Kidney (tissue), 14 donors: ENCODE results near the gene KRT2. TPM values are rescaled to one million over a fixed set of nuclear protein-coding genes. Genes with fewer than 3 reads are reported as not detected.

Source experiments
- DNase-seq, 5 donors: peaks; one replicate each; pipeline ENCODE4 v3.0.0-alpha.2; 2013 to 2020
- FAIRE-seq: peaks from 2 replicates; lab custom pipeline; 2012; peaks lifted over from hg19 to GRCh38; lab: Jason Lieb, UNC
- H3K27ac ChIP-seq, 2 donors: one replicate each; pipeline ENCODE4 v1.7.0; 2013; ENCODE audit warnings: low read depth in 2 of 2, low read length in 2 of 2, inconsistent platforms in 1 of 2
- H3K27me3 ChIP-seq: one replicate; pipeline ENCODE4 v1.7.1; 2013; ENCODE audit warnings: low read length, inconsistent platforms; ENCODE audit not compliant: control insufficient read depth, insufficient read depth
- H3K36me3 ChIP-seq, 3 donors: one replicate each; pipeline versions ENCODE4 v1.7.0 to v1.7.1; 2013; ENCODE audit warnings: low read length in 3 of 3, control low read depth in 1 of 3, inconsistent platforms in 1 of 3; ENCODE audit not compliant: insufficient read depth in 3 of 3, control insufficient read depth in 2 of 3
- H3K4me1 ChIP-seq, 3 donors: one replicate each; pipeline versions ENCODE4 v1.7.0 to v1.7.1; 2013; ENCODE audit warnings: low read length in 3 of 3, inconsistent platforms in 1 of 3, low read depth in 1 of 3; ENCODE audit not compliant: control insufficient read depth in 2 of 3, insufficient read depth in 2 of 3
- H3K4me3 ChIP-seq, 3 donors: one replicate each; pipeline versions ENCODE4 v1.7.0 to v1.8.1; 2013; ENCODE audit warnings: low read length in 3 of 3, control low read depth in 1 of 3, inconsistent platforms in 1 of 3
- H3K9ac ChIP-seq, 3 donors: one replicate each; pipeline versions ENCODE4 v1.7.0 to v1.7.1; 2013; ENCODE audit warnings: low read length in 3 of 3, control low read depth in 1 of 3, inconsistent platforms in 1 of 3
- H3K9me3 ChIP-seq, 3 donors: one replicate each; pipeline versions ENCODE4 v1.7.0 to v1.7.1; 2013; ENCODE audit warnings: low read length in 3 of 3, control low read depth in 1 of 3, inconsistent platforms in 1 of 3; ENCODE audit not compliant: control insufficient read depth in 2 of 3, insufficient read depth in 1 of 3
- CTCF ChIP-seq: IDR thresholded peaks from 3 replicates; pipeline ENCODE4 v1.5.1; 2012; ENCODE audit warnings: mild to moderate bottlenecking, moderate library complexity, borderline replicate concordance; ENCODE audit not compliant: insufficient read depth; ENCODE audit errors: extremely low read depth
- intact Hi-C: fragments of 100-400 bp; cut with DNase I; formaldehyde crosslinking; loops from one replicate; pipeline ENCODE4 v1.11.1; 2022
- polyA plus RNA-seq: library from polyadenylated mRNA; stranded (reverse); fragments of 350-450 nt; fragmentation: Illumina TruSeq; extraction: RNeasy Lipid Tissue Mini Kit (QIAGEN cat#74804); gene quantifications from one replicate; pipeline ENCODE4 v1.2.3, GENCODE V29; 2014; ENCODE audit warnings: low read depth, low replicate concordance; ENCODE audit not compliant: insufficient read depth
- total RNA-seq: library from RNA; stranded (reverse); fragmentation: NEBNext Ultra II Directional; extraction: Animal tissue kit (Norgen Biotek cat#: 25700); gene quantifications from one replicate; pipeline ENCODE4 v1.2.1, GENCODE V29; 2021
- donor health status: control.
- donor health status: control.
- donor health status: control.
- donor health status: control.
- donor health status: control.
- donor health status: DM: yes; HTN: yes; CAD: no.
- donor health status: Normal renal cell carcinoma (clear cell type).

Gene KRT2
- total and polyA plus RNA-seq, 2 donors from 2014 or later: not detected

DNA sequence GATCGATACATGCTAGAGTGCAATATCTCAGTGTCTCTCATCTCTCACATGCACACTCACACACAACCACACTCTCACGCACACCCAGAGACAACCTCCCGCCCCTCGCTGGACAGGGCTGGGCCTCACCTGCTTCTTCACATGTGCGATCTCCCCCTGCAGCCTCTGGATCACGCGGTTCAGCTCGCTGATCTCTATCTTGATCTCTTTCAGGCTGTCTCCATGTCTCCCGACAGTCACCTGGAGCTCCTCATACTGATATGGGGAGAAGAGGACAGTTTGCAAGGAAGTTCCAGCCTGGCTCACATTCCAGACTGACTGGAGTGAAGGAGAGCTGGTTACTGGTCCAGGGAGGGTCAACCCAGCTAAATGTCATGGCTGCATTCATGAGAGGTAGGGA lies 4.4 kb downstream of the KRT2 start:
- no peak for TF ChIP-seq CTCF
- no peaks in the 10 kb centered on the region for H3K9me3 ChIP-seq
- no peak overlapping the region for H3K9ac ChIP-seq
- no peak for FAIRE-seq
- no peaks in the 10 kb centered on the region for H3K27me3 ChIP-seq
- H3K4me1 ChIP-seq: no peaks in the 10 kb centered on the region
- no peak overlapping the region for H3K4me3 ChIP-seq
- H3K36me3 ChIP-seq: no peaks in the 10 kb centered on the region
- DNase-seq: no peak
- H3K27ac ChIP-seq: no peak overlapping the region
- intact Hi-C loops: no loop called here

DNA sequence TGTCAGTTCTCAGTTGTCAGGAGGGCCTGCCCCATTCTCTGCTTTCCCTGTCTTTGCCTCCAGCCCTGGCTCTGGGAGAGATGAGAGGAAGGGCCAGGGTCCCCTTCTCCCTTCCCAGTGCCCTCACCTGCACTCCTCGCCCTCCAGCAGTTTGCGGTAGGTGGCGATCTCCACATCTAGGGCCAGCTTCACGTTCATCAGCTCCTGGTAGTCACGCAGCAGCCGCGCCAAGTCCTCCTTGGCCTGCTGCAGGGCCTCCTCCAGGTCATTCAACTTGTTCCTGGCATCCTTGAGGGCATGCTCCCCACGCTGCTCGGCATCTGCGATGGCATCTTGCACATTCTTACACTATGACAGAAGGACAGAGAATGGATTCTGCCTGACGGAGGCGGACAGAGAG lies 5.4 kb downstream of the KRT2 start:
- no peaks in the 10 kb centered on the region for H3K9me3 ChIP-seq
- H3K9ac ChIP-seq: no peak overlapping the region
- H3K4me1 ChIP-seq: no peaks in the 10 kb centered on the region
- no peak overlapping the region for H3K4me3 ChIP-seq
- H3K27ac ChIP-seq: no peak overlapping the region
- no peak for FAIRE-seq
- no peak for TF ChIP-seq CTCF
- intact Hi-C loops: no loop called here
- no peak for DNase-seq
- no peaks in the 10 kb centered on the region for H3K36me3 ChIP-seq
- no peaks in the 10 kb centered on the region for H3K27me3 ChIP-seq

DNA sequence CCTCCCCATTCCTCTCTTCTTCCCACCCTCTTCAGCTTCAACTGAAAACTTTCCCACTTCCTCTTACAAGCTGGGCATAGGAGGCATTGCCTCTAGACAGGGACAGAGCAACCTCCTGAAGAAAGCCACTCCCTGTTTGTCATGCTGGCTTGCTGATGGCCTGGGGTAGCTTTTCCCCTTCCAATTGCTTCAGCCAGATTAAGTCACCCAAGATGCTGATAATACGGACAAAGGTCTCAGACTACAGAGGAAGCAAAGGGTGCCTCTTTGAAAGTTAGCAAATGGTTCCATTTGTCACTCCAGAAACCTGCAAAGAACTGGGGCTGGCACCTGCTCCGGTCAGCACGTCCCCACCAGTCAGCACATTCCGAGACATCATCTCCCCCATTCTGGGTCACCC lies 6.0 kb downstream of the KRT2 start:
- no peak overlapping the region for H3K27ac ChIP-seq
- H3K9ac ChIP-seq: no peak overlapping the region
- no peaks in the 10 kb centered on the region for H3K27me3 ChIP-seq
- no peak for FAIRE-seq
- TF ChIP-seq CTCF: no peak
- H3K4me1 ChIP-seq: no peaks in the 10 kb centered on the region
- no peaks in the 10 kb centered on the region for H3K36me3 ChIP-seq
- H3K4me3 ChIP-seq: no peak overlapping the region
- DNase-seq: no peak
- H3K9me3 ChIP-seq: no peaks in the 10 kb centered on the region
- intact Hi-C loops: no loop called here

- Histone ChIP-seq H3K27me3 (no peaks in the 10 kb centered on the region), H3K27ac (no peak overlapping the region), H3K36me3 (no peaks in the 10 kb centered on the region), H3K9ac (no peak overlapping the region), H3K4me1 (no peaks in the 10 kb centered on the region), H3K4me3 (no peak overlapping the region), H3K9me3 (no peaks in the 10 kb centered on the region)
- TF ChIP-seq CTCF: no peak
- intact Hi-C loops: no loop called here
- DNase-seq (peak in 1 of 5 donors; percentile 2), FAIRE-seq (no peak)
Measured at GRCh38 chr12:52645120-52645761, 6.8 kb downstream of the KRT2 start.
